ENCODE measurements around the gene CHMP4A.

The CHMP4A gene, protein sequence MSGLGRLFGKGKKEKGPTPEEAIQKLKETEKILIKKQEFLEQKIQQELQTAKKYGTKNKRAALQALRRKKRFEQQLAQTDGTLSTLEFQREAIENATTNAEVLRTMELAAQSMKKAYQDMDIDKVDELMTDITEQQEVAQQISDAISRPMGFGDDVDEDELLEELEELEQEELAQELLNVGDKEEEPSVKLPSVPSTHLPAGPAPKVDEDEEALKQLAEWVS

DNA sequence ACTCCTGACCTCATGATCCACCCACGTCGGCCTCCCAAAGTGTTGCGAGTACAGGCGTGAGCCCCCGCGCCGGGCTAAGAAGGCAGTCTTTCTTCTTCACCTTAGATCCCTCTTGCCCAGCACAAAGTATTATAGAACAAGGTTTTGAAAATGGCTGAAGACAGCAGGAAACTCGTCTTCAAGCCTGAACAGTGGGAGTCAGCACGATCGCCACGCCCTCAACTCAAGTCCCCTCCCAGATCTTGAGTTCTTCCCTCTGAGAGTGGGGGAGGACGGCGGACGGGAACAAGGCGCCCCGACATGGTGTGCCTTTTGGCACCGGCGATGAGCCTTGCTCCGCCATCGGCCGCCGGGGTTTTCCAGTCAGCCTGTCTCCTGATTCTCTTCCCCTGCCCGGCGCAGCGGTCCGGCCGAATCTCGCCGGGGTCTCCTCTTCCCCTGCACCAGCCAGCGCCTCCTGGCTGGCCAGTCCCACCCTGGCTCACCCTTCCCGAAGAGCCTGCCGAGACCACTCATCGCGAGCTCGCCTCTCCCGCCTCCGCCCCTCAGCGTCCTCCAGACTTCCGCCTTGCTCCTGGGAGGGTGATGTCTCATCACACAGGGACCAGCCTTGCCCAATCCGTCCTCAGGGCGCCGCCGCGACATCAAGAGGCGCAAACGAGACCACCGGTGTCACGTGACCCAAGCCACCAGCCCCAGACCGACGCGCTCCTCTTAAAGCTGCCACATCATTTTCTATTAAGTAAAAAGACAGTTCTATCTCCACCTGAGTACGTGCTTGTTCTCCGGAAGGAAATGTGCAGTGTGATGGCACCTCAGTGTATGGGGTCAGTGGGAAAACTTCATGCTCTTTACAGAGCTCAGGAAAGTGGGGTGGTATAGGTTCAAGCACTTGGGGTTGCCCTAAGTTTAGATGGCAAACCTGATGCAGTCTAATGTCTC lies at the start of gene CHMP4A:
CHMP4A (minus strand) TSS at position 565 of the 942 bp plus-strand sequence; CDS start at position 516, 49 bp downstream.
- peak; percentile 96 for DNase-seq (ENCODE audit: low read depth)
- TF ChIP-seq, protein P1, sequence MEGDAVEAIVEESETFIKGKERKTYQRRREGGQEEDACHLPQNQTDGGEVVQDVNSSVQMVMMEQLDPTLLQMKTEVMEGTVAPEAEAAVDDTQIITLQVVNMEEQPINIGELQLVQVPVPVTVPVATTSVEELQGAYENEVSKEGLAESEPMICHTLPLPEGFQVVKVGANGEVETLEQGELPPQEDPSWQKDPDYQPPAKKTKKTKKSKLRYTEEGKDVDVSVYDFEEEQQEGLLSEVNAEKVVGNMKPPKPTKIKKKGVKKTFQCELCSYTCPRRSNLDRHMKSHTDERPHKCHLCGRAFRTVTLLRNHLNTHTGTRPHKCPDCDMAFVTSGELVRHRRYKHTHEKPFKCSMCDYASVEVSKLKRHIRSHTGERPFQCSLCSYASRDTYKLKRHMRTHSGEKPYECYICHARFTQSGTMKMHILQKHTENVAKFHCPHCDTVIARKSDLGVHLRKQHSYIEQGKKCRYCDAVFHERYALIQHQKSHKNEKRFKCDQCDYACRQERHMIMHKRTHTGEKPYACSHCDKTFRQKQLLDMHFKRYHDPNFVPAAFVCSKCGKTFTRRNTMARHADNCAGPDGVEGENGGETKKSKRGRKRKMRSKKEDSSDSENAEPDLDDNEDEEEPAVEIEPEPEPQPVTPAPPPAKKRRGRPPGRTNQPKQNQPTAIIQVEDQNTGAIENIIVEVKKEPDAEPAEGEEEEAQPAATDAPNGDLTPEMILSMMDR (IDR thresholded peaks at IDR 0.05; ENCODE audit: low read depth, low read length, missing control alignments), result no peak
- H3K4me3 ChIP-seq (ENCODE audit: low read depth, low read length), result peak within 1 kb of the TSS; percentile 86

DNA sequence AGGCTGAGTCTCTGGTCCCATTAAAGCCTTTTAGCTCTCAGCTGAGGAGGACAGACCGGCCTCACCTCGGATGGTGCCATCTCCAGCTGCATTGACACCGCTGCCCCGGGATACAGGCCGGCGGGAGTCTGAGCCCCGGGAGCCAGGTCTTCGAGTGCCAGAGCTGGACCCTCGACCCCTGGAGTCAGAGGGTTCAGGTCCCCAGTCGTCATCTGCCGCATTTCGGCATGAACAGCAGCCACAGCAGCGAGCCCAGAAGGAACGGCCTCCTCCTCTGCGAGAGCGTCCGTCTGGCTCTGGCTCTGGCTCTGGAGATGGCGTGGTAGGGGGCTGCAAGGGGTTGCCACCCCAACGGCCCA lies 48.7 kb upstream of the CHMP4A start:
- DNase-seq (ENCODE audit: low read depth), result no peak
- TF ChIP-seq, protein P1 (IDR thresholded peaks at IDR 0.05; ENCODE audit: low read depth, low read length, missing control alignments), result no peak
- no peak overlapping the region for H3K4me3 ChIP-seq (ENCODE audit: low read depth, low read length)

DNA sequence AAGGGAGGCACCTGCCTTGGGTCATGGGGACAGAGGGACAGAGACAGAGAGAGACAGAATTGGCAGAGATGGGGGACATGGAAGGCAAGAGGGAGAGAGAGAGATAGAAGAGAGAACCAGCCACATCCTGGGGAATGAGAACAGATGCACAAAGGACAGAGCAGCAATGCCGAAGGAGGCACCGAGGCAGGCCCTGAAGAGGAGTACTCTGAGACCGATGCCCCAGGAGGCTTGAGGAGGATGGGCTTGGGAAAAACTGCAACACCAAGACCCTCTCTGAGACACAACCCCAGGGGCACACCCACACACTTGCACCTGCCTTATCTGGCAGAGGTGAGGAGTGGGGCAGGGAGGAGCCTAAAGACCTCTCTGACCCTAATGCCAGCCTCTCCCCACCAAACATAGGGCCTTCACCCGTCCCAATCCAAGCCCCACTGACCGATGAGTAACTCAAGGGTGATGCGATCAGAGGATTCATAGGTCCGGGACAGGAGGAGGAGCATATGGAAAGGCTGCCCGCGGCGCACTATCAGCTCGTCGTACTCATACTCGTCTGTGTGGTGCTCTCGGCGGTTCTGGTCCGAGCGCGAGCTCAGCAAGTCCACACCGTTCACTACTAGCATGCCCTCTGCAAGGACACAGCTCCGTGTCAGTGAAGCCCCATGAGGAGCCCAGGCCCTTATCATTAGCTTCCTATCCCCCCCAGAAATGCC lies 48.1 kb upstream of the CHMP4A start:
- TF ChIP-seq, protein P1 (IDR thresholded peaks at IDR 0.05; ENCODE audit: low read depth, low read length, missing control alignments), result no peak
- DNase-seq (ENCODE audit: low read depth), result no peak
- no peak overlapping the region for H3K4me3 ChIP-seq (ENCODE audit: low read depth, low read length)

DNA sequence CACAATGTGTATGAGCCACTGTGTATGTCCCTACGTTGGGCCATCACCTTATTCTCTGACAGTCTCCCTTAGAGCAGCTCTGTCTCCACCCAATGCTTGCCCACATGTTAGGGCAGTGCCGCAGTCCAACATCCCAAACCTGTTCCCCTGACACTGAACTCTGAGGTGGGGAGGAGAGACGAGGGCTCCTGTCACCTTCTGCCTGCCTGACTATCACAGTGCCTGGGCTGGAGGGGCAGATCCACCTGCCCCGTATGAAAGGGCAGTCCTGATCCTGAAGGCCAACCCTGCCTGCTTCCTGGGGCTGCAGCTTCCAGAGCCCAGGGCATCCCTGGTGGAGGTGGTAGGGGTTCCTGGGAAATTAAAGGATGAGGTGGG lies 47.5 kb upstream of the CHMP4A start:
- no peak for DNase-seq (ENCODE audit: low read depth)
- TF ChIP-seq, protein P1 (IDR thresholded peaks at IDR 0.05; ENCODE audit: low read depth, low read length, missing control alignments), result no peak
- H3K4me3 ChIP-seq (ENCODE audit: low read depth, low read length), result no peak overlapping the region

DNA sequence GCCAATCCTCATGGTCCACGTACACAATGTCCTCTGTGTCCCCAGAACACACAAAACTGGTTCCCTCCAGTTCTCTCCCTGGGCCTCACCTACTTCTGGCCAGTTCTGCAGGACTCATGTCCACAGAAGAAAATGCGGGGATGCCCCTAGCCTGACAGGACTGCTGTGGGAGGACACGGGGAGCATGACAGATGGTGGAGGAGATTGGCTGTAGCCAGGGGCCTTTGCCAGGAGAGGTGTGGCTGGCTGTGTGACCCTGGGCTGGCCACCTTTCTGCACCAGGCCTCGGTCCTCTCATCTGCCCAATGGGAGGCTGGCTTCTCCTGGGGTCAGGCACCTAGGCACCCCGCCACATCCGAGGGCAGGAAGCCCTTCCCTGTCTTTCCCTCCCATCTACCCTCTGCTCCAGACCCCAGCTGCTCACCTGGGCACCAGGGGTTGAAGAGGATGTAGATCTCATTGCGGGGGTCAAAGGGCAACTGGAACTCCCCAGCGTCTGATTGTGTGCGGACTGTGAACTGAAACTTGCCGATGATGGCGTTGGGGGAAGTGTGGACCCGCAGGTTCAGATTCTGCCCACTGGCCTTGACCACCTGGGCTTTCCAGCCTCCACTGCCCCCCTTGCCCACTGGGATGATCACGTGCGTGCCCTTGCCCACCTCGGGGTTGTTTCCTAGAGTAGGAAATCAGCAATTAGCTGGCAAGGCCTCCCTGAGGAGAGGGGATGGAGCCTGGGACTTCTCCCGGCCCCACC lies 46.9 kb upstream of the CHMP4A start:
- H3K4me3 ChIP-seq (ENCODE audit: low read depth, low read length), result no peak overlapping the region

More for the DNA sequence above, 46.9 kb upstream of the CHMP4A start:
- TF ChIP-seq, protein P1 (IDR thresholded peaks at IDR 0.05; ENCODE audit: low read depth, low read length, missing control alignments), result no peak
- no peak for DNase-seq (ENCODE audit: low read depth)
